Measurements from ENCODE around the gene PHLDB3.
A peak's percentile ranks its signal among the peaks of the same experiment; 100 is the strongest.

The PHLDB3 gene

DNA sequence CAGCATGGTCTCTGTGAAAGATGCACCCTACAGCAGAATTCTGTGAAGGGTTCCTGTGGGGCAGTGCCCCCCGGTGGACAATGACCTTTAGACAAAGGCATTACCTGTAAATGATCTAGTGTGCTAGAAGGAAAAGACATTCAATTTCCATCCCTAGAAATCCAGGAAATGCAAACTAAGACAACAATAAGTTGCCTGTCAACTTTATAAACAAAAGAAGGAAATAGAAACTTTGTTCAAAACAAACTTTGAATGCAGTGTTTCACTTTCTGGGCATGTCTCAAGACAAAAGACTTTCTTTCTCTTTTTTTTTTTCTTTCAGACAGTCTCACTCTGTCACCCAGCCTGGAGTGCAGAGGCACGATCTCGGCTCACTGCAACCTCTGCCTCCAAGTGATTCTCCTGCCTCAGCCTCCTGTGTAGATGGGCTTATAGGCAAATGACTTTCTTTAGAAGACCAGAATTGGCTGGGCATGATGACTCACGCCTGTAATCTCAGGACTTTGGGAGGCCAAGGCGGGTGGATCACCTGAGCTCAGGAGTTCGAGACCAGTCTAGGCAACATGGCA is 74.3 kb downstream of the PHLDB3 start:
- DNase-seq (ENCODE audit: extremely low read depth, insufficient read length) = no peak

DNA sequence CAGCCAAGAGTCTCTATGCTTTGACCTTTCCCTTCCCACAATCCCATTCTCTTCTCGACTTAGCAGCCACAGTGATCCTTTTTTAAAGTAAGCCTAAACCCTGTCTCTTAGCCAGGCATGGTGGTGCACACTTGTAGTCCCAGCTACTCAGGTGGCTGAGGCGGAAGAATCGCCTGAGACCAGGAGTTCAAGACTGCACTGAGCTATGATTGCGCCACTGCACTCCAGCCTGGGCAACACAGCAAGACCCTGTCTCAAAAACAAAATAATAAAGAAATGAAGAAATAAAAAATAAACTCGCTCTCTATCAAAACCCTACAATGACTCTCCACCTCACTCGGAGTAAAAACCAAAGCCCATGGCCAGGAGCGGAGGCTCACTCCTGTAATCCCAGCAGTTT is 75.2 kb downstream of the PHLDB3 start:
- H3K36me3 ChIP-seq (ENCODE audit: control insufficient read depth, insufficient read depth, low read length) = no peaks in the 10 kb centered on the region
- no peak for DNase-seq (ENCODE audit: extremely low read depth, insufficient read length)
- no peak for TF ChIP-seq CTCF (IDR thresholded peaks at IDR 0.05; ENCODE audit: insufficient read depth, low read length, poor library complexity, severe bottlenecking)
- H3K27me3 ChIP-seq (replicated peaks; ENCODE audit: control insufficient read depth, insufficient read depth, low read length) = no peaks in the 10 kb centered on the region
- no peak overlapping the region for H3K4me3 ChIP-seq (replicated peaks; ENCODE audit: low read depth, low read length)

More for the DNA sequence above, 74.3 kb downstream of the PHLDB3 start:
- Histone ChIP-seq H3K4me3 (replicated peaks; ENCODE audit: low read depth, low read length) (no peak overlapping the region), H3K36me3 (ENCODE audit: control insufficient read depth, insufficient read depth, low read length) (no peaks in the 10 kb centered on the region), H3K27me3 (replicated peaks; ENCODE audit: control insufficient read depth, insufficient read depth, low read length) (no peaks in the 10 kb centered on the region)
- no peak for TF ChIP-seq CTCF (IDR thresholded peaks at IDR 0.05; ENCODE audit: insufficient read depth, low read length, poor library complexity, severe bottlenecking)

DNA sequence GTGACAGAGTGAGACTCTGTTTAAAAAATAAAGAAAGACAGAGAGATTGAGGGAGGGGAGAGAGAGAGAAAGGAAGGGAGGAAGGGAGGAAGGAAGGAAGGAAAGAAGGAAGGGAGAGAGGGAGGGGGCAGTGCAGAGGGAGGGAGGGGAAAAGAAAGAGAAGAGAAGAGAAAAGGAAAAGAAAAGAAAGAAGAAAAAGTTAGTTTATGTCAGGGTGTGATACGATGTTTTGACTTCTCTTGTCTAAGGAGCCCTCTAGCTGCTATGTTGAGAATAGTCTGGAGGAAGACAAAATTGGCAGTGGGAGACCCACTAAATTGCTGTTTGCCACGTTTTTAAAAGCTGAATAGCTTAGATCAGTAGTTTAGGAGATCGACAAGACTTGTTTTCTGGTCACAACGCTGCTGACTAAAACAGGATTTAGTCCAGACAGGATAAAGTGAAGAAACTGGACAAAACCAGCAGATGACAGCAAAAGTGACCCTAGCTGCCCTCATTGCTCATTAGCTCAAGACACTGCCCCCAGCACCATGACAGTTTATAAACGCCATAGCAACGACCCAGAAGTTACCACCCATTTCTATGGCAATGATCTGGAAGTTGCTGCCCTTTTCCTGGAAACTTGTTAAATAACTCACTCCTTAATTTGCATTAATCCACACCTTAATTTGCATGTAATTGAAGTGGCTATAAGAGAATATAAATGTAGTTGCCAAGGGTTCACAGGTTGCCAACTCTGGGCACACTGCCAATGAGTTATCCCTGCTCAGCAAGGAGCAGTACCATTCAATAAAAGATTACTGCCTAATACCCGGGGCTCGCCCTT is 78.8 kb downstream of the PHLDB3 start:
- H3K27me3 ChIP-seq (replicated peaks; ENCODE audit: control insufficient read depth, insufficient read depth, low read length) = no peaks in the 10 kb centered on the region
- no peak for DNase-seq (ENCODE audit: extremely low read depth, insufficient read length)
- H3K4me3 ChIP-seq (replicated peaks; ENCODE audit: low read depth, low read length) = no peak overlapping the region
- peak; percentile 54 for TF ChIP-seq CTCF (IDR thresholded peaks at IDR 0.05; ENCODE audit: insufficient read depth, low read length, poor library complexity, severe bottlenecking)
- no peaks in the 10 kb centered on the region for H3K36me3 ChIP-seq (ENCODE audit: control insufficient read depth, insufficient read depth, low read length)
